Testis (tissue), 2 donors: Measurements from ENCODE around the gene SLC5A10.

Source experiments
- CTCF ChIP-seq, 3 experiments: fragments of 450-650 bp in 2 of 3; fragments of 200-600 bp in 1 of 3; sonication (generic) in 1 of 3; IDR thresholded peaks; one replicate each; pipeline ENCODE4 v1.5.1; 2016 to 2019; ENCODE audit warnings: antibody characterized with exemption in 3 of 3, mild to moderate bottlenecking in 2 of 3, moderate library complexity in 1 of 3
- POLR2A ChIP-seq: fragments of 450-650 bp; IDR thresholded peaks from one replicate; pipeline ENCODE4 v1.6.1; 2017; ENCODE audit warnings: antibody characterized with exemption, mild to moderate bottlenecking, moderate library complexity

GRCh38 chr17:18921912-18922451 is 30.0 kb upstream of the SLC5A10 start:
- TF ChIP-seq POLR2A (no peak), CTCF (IDR thresholded peaks at IDR 0.05) (no peak)
